RWPE2 (cell line): ENCODE measurements around the gene MSL3B.
A peak's percentile ranks its signal among the peaks of the same experiment; 100 is the strongest.

Experiments used
- ATAC-seq: fragments of 200-7000 bp; cut with Tn5 transposase; 3 replicates; pipeline ENCODE4 v1.9.1; 2021; ENCODE audit warnings: low read depth
- DNase-seq: peaks from one replicate; pipeline ENCODE4 v3.0.0-alpha.2; 2020; ENCODE audit warnings: low spot score
- H3K27ac ChIP-seq: fragments of 450-650 bp; 2 replicates; pipeline ENCODE4 v1.5.1; 2017; ENCODE audit warnings: mild to moderate bottlenecking; ENCODE audit not compliant: poor library complexity, severe bottlenecking
- H3K27me3 ChIP-seq: fragments of 250-450 bp; sonication (Bioruptor Pico); 2 replicates; pipeline ENCODE4 v1.5.1; 2021; ENCODE audit warnings: mild to moderate bottlenecking, moderate library complexity; ENCODE audit not compliant: insufficient read depth, poor library complexity, severe bottlenecking
- H3K36me3 ChIP-seq: fragments of 250-450 bp; sonication (Bioruptor Pico); 2 replicates; pipeline ENCODE4 v1.5.1; 2020; ENCODE audit warnings: low read depth, mild to moderate bottlenecking, moderate library complexity
- H3K4me1 ChIP-seq: fragments of 250-450 bp; sonication (Bioruptor Pico); 2 replicates; pipeline ENCODE4 v1.5.1; 2021; ENCODE audit warnings: mild to moderate bottlenecking, moderate library complexity; ENCODE audit not compliant: insufficient read depth, poor library complexity, severe bottlenecking
- H3K4me3 ChIP-seq: fragments of 250-450 bp; sonication (Bioruptor Pico); 2 replicates; pipeline ENCODE4 v1.5.1; 2021; ENCODE audit warnings: mild to moderate bottlenecking, moderate library complexity; ENCODE audit not compliant: severe bottlenecking
- H3K9me3 ChIP-seq: fragments of 250-450 bp; sonication (Bioruptor Pico); 2 replicates; pipeline ENCODE4 v1.5.1; 2021; ENCODE audit warnings: mild to moderate bottlenecking, moderate library complexity; ENCODE audit not compliant: severe bottlenecking
- TF ChIP-seq, protein P1 (sequence below): fragments of 450-650 bp; IDR thresholded peaks from one replicate; pipeline ENCODE4 v1.5.1; 2017; ENCODE audit warnings: mild to moderate bottlenecking, moderate library complexity; ENCODE audit not compliant: poor library complexity, severe bottlenecking

The MSL3B gene

DNA sequence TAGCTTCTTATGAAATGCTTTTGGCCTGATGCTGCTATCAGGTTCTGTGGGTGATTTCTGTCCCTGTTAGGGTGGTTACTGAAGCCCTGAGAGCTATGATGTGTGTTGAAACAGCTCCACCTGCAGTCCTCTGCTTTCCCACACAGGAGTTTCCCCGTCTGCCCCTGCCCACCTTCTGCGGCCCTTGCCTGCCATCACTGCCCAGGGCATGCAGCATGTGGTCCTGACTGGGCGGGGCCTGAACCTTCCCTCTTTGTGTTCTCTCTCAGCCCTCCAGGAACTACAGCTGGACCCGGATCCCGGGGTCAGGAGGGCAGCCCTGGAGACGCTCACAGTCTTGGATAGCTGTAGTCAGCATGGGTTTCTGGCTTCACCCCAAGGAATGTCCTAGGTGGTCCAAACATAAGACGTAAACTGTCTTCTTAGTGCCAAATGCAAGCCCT is 35.3 kb downstream of the MSL3B start:
- TF ChIP-seq, protein P1, sequence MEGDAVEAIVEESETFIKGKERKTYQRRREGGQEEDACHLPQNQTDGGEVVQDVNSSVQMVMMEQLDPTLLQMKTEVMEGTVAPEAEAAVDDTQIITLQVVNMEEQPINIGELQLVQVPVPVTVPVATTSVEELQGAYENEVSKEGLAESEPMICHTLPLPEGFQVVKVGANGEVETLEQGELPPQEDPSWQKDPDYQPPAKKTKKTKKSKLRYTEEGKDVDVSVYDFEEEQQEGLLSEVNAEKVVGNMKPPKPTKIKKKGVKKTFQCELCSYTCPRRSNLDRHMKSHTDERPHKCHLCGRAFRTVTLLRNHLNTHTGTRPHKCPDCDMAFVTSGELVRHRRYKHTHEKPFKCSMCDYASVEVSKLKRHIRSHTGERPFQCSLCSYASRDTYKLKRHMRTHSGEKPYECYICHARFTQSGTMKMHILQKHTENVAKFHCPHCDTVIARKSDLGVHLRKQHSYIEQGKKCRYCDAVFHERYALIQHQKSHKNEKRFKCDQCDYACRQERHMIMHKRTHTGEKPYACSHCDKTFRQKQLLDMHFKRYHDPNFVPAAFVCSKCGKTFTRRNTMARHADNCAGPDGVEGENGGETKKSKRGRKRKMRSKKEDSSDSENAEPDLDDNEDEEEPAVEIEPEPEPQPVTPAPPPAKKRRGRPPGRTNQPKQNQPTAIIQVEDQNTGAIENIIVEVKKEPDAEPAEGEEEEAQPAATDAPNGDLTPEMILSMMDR = peak; percentile 38
- DNase-seq (peak; percentile 54), ATAC-seq (peak; percentile 56)
- H3K4me1 ChIP-seq = no peaks in the 10 kb centered on the region
- no peaks in the 10 kb centered on the region for H3K27me3 ChIP-seq
- H3K9me3 ChIP-seq = no peaks in the 10 kb centered on the region
- no peak overlapping the region for H3K4me3 ChIP-seq
- no peak overlapping the region for H3K27ac ChIP-seq
- H3K36me3 ChIP-seq = peaks cover 35% of the 10 kb centered on the region

DNA sequence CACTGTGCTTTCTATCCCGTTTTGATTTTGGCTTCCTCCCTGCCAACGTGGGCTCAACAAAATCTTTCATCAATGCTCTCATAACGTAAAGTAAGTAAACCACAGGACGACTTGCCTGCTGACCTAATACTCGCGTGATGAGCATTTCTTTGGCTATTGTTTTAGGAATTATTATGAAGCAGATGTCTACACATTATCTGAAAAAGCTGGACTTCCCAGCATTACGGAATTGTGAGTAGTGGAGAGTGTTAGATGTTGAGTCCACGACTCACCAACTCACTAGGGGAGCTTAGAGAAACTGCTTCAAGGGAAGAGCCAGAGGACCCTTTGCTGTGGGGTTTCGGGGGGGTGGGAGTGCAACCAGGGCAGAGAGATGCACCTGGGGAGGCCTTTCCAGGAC is 35.8 kb downstream of the MSL3B start:
- no peak for DNase-seq
- no peak overlapping the region for H3K27ac ChIP-seq
- no peak; the same call in 2 of the 3 replicates for ATAC-seq
- H3K4me3 ChIP-seq = no peak overlapping the region
- TF ChIP-seq, protein P1 = no peak
- H3K4me1 ChIP-seq = no peaks in the 10 kb centered on the region
- H3K36me3 ChIP-seq = peaks cover 31% of the 10 kb centered on the region
- H3K27me3 ChIP-seq = no peaks in the 10 kb centered on the region
- no peaks in the 10 kb centered on the region for H3K9me3 ChIP-seq

DNA sequence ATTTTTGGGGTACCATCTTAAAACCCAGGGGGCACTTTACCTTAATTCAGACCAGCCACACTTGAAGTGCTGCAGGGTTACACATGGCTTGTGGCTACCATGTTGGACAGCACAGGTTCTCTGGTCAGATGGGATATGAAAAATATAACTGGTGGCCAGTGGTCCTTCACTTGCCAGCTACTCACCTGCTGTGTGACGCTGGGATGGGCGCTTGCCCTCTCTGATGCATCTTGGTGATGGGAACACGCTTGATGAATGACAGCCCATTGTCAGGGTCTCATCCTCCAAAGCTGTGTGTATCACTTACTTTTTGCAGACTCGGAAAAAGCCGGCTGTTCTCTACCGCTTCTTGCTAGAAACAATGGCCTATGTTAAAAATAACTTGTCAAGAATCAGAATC is 36.3 kb downstream of the MSL3B start:
- no peak overlapping the region for H3K27ac ChIP-seq
- ATAC-seq (no peak), DNase-seq (peak; percentile 13)
- TF ChIP-seq, protein P1 = no peak
- no peaks in the 10 kb centered on the region for H3K9me3 ChIP-seq
- no peak overlapping the region for H3K4me3 ChIP-seq
- H3K4me1 ChIP-seq = no peaks in the 10 kb centered on the region
- peaks cover 25% of the 10 kb centered on the region for H3K36me3 ChIP-seq
- H3K27me3 ChIP-seq = no peaks in the 10 kb centered on the region

DNA sequence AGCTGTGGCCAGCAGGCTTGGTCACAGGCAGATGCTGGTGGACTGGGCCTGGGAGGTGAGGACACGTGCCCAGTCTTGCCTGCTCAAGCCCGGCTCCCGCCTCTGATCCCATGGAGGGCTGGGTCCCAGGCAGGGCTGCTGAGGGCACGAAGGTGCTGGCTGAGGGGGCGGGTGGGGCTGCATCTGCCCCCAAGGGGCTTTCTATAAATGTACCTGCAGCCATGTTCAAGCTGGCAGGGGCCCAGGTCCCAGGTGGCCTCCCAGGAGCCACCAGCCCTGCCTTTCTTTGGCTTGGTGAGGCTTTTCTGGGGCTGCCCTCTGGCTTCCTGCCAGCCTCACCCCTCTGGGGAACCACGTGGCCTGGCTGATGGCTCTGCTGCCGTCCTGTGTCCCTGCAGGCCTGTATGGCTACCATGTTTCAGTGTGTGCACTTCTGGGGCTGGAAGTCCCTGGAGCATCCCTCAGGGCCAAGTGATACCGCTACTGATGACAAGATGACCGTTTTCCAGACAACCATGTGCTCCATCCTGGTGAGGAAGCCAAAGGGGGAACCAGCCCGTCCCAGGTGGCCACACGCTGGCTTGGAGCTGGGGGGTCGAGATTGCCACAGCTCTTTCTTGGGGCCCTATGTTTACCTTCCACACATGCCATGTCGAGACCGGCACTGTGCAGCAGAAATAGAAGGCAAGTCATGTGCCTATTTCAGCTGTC is 37.0 kb downstream of the MSL3B start:
- ATAC-seq (0 out of 3 replicates have a peak, but pooled peaks have one; percentile 34), DNase-seq (no peak)
- Histone ChIP-seq H3K36me3 (peaks cover 18% of the 10 kb centered on the region), H3K9me3 (no peaks in the 10 kb centered on the region), H3K27ac (no peak overlapping the region), H3K4me3 (no peak overlapping the region), H3K4me1 (no peaks in the 10 kb centered on the region), H3K27me3 (no peaks in the 10 kb centered on the region)
- TF ChIP-seq, protein P1 = no peak
